NK-92 treated with Interleukin-12 subunit alpha and Interleukin-12 subunit beta, amount 100 ng/mL, for 24 hours (cell line): Measurements from ENCODE around the gene DGAT2.

ENCODE experiments used
- DNase-seq: peaks from one replicate; lab custom pipeline; 2025; lab: John Stamatoyannopoulos, UW

Gene DGAT2

GRCh38 chr11:75827562-75827961 is 59.0 kb downstream of the DGAT2 start:
- DNase-seq: no peak

GRCh38 chr11:75831915-75832502 is 63.4 kb downstream of the DGAT2 start:
- DNase-seq: no peak

GRCh38 chr11:75834728-75835127 is 66.2 kb downstream of the DGAT2 start:
- no peak for DNase-seq

- no peak for DNase-seq
These were observed 67.8 kb downstream of the DGAT2 start for GRCh38 chr11:75836417-75836816.

GRCh38 chr11:75839851-75840250 is 71.3 kb downstream of the DGAT2 start:
- no peak for DNase-seq

GRCh38 chr11:75840522-75840921 is 71.9 kb downstream of the DGAT2 start:
- DNase-seq: no peak

- no peak for DNase-seq
These were observed 73.2 kb downstream of the DGAT2 start for GRCh38 chr11:75841739-75842138.

GRCh38 chr11:75845324-75845723 is 76.7 kb downstream of the DGAT2 start:
- no peak for DNase-seq

GRCh38 chr11:75849894-75850293 is 81.3 kb downstream of the DGAT2 start:
- DNase-seq: no peak

- no peak for DNase-seq
These were observed 82.2 kb downstream of the DGAT2 start for GRCh38 chr11:75850787-75851186.
